HG03469 (cell line): ENCODE results near the gene MYRIP.

Experiments
- ATAC-seq: cut with Tn5 transposase; IDR thresholded peaks from one replicate; pipeline ENCODE4 v1.9.1; 2021; ENCODE audit warnings: mild to moderate bottlenecking, moderate library complexity, moderate number of reproducible peaks; ENCODE audit not compliant: unreplicated experiment

Gene MYRIP

DNA sequence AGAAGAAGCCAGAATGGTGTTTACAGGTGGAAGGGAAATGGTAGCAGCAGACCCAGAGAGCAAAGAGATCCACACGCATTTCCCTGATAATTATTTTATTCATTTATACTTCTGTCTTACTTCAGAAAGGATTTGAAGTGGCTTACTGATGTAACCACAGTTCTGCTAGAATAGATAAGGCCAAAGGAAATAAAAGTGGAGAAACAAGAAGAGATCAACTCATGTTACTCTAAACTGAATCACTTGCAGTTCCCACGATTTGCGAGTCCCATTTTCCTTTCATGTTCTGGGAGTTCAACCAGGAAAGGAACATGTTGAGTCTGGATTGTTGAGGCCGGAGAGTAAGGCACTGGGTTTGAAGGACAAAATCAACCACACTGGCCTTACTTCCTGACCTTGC lies 151.8 kb downstream of the MYRIP start:
- ATAC-seq, result no peak

DNA sequence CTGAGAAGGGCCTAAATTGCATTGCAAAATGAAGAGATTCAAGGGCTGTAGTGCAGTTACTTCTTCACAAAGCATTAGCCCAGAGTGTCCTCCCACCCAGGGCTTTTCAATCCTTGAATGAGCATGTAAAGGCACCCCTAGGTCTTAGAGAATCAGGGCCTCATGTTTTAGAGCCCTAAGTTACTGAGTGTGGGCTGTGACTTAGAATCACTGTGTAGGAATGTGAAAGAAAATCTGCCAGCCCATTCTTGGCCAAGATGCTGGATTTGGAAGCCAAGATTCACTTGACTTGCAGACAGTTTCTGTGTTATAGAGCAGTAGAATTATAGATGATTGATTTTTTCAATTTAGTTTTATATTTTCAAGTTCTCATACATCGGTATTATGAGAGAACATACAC lies 153.2 kb downstream of the MYRIP start:
- no peak for ATAC-seq

DNA sequence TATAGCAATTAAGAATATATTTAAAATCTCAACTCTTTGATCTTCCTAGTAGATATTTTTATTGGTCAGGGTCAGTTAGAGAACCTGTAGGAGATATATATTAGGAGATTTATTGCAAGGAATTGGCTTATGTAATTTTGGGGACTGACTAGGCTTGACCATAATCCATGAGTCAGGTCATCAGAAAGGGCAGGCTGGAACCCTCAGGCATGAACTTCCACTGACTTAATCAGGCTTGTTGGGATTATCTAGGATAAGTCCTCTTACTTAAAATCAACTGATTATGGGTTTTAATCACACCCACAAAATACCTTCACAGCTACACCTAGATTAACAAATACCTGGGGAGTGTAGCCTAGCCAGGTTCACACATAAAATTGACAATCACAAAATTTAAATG lies 156.1 kb downstream of the MYRIP start:
- no peak for ATAC-seq

DNA sequence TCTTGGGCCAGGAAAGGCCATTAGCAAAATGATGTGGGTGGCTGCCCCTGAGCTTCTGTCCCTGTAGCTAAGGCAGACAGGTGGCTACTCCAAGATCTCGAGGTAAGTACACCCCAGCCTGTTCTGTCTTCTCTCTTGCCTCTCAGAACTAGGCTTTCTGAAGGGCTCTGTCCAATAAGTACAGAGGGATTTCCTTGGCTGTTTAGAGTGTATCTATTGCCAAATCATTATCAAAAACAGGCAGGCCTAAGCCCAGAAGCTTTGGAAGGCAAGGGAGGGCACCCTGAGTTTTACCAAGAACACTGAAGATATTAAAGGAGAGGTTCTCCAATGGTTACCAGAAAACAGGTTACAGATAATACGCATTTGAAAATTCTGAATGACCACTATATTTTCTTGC lies 156.6 kb downstream of the MYRIP start:
- ATAC-seq, result no peak

DNA sequence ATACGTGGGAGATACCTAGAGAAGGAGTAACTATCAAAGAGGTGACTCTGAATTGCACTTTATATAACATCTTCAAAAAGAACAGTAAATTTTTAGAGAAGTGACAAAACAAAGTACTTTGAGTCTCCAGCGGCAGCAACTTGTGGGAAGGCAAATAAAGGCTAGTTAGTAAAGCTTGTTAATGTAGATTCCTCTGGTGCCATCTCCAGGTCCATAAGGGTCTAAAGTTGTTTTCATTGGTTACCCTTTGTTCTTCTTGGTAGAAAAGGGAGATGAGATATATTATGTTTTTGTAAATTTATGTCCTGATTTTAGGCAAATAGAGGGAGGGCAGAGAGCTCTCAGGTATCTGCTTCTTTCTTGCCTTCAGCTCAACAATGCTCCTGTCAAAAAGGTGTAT lies 161.6 kb downstream of the MYRIP start:
- no peak for ATAC-seq

DNA sequence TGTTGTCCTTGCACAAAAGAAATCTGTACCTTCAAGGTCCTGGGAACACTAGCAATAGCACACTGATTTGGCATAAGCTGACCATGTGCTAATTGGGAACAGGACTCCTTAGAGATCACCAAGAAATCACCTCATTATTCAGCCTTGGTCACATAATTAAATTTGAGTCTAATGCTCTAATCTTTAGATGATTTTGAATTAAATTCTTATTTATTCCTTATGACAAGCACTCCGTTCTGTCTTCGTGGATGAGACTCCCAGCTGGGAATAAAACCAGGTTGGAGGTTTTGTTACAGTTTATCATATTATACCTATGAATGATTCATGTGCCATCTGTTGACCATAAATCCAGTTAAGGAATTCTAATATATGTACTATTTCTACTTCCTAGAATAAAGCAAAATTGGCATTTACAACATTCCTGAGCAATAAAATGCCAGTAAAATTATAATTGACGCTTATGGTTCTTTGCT lies 162.2 kb downstream of the MYRIP start:
- ATAC-seq, result no peak

DNA sequence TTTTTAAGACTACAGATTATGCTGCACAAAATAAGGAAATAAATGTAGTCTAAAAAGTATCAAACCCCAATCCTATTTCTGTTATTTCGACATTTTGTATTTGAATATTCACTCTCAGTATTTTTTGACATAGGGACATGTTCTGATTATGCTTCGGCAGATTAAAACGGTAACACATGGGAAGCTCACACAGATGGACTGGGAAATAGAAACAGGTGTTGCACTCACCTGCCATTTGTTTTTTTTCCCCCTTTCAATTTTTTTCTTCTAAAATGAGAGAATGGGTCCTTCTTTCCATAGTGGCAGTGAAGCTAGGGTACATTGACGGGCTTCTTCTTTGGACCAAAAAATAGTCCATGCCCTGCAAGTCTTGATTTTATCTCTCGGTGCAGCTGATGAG lies 163.1 kb downstream of the MYRIP start:
- ATAC-seq, result no peak

DNA sequence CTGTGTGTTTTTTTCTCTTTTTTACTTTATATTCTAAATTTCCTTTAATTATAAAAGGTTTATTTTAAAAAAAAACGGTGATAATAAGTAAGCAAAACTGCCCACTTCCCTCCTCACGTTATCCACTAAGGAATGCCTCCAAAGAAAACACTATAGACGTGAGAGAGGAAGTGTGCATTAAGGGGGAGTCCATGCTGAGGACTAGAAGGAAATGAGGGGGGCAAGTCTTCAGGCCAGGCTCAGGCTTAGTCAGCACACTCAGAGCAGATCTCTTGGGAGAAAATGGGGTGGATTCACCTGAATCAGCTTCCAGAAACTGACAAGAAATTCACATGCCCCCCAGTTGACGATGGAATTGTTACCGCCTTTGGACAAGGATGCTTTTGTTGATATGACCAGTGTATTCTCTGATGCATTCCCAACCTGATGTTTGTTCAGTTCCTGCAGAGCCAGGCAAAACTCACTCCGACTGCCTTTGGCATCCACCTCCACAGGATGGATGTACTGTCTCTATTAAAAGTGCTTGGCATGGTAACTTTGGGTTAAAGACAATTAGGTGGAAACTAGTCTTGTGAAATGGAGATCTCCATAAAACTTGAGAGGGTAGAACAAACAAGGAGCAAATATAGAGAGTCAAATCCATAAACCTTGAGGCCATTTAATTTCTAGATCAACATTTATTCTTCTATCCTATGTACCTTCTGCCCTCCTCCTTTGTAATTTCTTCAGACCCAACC lies 167.8 kb downstream of the MYRIP start:
- no peak for ATAC-seq

DNA sequence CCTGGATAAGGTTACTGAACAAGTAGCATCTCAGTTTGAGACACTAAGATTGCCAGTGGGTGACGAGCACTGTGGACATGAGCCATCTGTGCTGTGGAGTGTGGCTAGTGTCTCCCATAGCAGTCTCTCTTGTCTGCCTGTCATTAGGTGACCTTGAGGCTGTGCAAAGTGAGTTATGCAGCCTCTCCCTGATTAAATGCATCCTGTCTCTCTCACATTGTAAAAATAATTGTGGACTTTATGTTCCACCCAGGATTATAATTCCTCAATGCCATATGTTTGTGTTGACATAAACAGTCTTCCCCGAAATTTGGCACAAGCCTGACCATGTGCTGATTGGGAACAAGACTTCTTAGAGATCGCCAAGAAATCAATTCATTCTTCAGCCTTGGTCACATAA lies 168.9 kb downstream of the MYRIP start:
- ATAC-seq, result no peak

DNA sequence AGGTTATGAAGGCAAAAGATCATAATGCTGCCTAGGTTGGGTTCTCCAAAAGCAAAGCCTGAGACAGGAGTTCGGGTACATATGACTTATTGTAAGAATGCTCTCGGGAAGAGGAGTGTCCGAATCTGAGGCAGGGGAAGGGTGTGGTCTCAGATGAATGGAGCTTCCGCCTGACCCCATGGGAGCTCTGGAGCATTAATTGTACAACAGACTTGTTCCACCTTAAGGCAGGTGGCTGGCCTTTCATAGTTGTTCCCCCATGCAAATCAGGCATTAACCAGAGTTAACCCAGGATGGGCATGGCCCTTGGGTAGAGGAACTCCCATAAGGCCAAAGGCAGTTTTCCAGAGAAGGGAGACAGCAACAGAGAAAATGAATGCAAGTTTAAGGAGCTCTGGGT lies 170.6 kb downstream of the MYRIP start:
- no peak for ATAC-seq

DNA sequence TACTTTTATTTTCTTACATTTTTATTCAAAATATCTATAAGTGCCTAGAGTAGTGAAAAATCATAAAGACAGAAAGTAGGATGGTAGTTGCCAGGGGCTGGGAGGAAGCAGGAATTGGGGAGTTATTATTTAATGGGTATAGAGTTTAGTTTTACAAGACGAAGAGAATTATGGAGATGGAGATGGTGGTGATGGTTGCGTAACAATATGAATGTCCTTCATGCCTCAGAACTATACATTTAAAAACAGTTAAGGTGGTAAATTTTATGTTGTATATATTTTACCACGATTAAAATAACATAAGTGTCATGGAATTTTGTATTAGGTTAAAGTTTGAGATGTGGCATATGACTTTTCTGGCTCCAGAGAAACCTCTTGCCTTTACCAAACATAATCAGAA lies 171.4 kb downstream of the MYRIP start:
- ATAC-seq, result no peak

DNA sequence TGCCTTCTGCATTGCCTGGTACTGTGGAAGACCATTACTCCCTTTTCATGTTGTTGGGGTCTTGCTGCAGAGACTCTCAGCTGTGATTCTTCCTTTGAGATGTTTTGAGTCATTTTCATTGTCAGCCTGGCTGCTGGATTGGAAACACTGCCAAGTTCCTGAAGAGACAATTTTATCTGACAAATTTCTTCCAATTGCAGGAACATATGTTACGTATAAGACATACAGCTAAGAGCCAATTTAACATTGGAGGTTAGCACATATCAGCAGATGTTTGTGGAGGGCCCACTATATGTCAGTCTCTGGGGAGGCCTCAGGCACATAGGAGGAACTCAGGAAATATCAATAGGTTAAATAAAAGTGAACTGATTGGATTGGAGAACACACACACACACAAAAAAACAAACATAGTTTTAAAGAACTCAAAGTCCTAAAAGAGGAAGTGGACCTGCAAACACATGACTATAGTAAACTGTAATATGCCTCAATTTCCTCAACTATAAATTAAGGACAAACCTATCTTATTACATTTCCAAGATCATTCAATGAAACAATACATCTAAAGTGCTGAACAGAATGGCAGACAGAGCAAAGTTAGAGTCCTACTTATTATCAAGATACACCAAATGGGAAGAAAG lies 172.3 kb downstream of the MYRIP start:
- no peak for ATAC-seq

DNA sequence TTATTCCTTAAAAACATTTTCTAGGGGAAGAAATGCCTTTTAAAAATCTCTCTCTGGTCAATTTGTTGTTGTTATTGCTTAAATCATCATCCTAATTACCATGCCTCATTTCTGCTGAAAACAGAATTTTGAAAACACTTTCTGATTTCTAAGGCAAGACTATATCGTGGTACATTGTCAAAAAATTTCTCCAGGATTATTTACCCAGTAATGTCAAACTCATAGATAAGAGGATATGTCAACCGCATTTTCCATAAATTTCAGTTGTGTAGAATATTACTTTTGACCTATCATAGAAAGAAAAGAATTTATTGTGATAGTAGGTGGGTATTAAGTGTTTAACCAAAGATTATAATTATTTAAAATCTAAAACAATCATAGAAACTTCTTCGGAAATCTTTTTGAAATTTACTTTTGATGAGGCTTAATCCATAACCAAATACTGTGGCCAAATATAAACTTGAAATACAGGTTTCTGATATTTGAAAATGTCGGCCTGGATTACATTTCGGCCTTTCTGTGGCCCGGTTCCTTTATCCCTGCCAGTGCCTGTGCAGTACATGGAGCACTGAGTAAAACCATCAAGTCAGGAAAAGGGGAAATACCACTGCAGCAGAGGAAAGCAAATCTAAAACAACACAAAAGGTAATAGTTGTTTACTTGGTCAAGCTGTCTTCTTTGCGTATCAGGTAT lies 173.4 kb downstream of the MYRIP start:
- ATAC-seq, result no peak

DNA sequence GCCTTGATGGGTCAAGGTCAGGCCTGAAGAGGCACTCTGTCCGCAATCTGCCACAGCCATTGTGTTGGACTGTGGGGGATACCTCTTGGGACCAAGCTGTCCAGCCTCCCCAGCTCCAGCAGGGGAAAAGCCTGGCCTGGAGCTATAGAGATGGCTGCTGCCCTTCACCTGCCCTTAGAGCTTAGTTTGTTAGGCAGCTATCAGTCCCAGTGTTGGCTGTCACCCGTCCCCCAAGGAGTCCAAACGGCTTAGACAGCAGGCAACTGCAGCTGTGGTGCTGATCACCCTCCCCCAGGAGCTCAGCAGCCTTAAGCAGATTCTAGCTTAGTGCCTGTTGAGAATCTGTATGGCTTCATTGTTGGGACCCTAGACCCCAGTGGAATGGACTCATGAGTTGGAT lies 180.3 kb downstream of the MYRIP start:
- no peak for ATAC-seq

DNA sequence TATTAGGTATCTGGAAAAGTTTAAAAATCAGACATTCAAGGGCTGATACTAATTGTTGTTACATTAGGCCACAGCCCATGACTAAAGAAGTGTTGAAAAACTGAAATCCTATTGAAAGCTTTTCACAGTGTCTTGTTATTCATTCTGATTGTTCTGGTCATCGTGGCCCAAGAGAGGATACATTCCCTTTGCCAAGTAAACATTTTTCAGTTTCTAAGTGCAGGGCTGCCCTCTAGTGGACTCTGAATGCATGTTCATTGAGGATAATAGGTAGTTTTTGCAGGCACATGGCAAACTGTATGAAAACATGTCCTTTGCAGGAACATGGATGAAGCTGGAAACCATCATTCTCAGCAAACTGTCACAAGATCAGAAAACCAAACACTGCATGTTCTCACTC lies 181.1 kb downstream of the MYRIP start:
- ATAC-seq, result no peak

DNA sequence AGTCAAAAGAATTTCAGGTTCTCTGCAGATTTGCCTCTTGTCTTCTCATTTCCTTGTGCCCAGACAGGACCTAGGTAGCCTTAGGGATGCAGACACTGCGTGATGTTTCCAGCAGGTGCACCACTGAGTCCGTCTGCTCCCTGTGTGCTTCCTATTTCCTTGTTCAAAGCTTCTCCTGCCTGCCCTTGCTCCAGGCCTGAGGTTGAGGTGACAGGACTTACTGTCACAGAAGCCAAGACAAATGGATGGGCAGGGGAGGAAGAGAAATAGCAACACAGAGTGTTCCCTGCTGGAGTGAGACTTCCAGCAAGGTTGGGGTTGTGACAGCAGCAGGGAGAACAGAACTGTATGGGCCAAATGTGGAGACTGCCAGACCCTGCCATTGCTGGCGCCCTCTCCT lies 199.4 kb downstream of the MYRIP start:
- no peak for ATAC-seq

DNA sequence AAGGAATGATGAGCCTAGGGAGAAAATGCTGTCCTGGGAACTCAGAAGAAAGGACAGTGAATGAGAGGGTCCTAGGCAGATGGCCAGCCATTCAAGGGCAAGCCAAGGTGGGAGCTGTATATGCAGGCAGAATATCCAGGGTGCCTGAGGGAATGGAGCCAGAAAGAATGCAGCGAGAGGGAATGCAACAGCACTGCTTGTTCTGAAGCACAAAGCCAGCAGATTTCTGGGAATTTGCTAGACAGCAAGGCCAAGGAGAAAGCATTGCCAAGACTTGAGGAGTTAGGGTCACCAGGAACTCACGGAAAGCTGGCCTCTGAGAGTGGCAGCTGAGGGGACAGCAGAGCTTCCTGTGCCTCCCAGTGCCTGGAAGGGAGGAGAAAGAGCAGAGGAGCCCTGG lies 200.6 kb downstream of the MYRIP start:
- ATAC-seq, result no peak

DNA sequence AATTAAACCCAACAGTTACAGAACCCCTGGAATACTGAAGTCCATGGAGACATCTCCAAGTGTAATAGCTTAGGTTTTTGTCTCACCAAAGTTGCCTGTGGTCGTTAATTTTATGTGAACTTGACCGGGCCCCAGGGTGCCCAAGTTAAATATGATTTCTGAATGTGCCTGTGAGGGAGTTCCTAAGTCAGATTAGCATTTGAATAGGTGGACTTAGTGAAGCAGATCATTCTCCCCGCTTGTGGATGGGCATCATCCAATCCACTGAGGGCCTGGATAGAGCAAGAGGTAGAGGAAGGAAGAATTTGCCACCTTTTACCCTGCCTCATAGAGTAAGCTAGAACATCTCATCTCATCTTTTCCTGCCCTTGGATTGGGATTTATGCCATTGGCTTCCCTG lies 203.0 kb downstream of the MYRIP start:
- no peak for ATAC-seq

DNA sequence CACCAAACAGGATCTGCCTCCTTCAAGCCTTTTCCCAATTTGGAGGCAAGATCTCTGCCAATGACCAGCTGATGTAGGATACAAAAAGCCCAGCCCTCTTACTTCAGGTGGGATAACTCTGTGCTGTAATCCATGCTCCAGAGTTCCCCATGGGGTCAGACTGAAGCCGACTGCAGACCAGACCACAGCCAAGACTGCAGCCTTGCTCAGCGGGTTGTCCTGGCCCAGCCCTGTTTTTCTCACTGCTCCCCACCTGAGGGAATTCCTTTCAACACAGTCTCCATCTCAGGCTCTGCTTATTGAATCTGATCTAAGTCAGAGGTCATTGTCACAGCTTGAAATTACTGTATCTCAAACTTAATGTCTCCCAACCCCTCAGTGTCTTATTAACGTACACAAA lies 207.0 kb downstream of the MYRIP start:
- ATAC-seq, result no peak

DNA sequence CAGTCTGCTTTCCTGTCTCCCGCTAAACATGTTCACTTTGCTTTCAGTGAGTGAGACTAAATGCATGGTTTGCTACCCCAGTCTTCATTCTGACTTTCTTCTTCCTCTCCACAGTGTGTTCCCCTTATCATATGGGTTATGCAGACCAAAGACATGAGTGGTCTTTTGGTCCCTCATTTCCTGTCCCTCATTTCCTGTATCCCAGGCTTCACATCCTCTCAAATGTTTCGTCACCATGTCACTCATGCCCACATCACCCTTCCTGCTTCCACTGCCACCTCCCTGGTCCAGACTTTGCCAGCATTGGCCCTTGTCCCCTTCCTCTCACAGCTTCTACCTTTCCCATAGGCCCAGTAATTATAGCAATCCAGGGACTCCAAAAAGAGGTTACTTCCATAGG lies 209.0 kb downstream of the MYRIP start:
- ATAC-seq, result no peak

DNA sequence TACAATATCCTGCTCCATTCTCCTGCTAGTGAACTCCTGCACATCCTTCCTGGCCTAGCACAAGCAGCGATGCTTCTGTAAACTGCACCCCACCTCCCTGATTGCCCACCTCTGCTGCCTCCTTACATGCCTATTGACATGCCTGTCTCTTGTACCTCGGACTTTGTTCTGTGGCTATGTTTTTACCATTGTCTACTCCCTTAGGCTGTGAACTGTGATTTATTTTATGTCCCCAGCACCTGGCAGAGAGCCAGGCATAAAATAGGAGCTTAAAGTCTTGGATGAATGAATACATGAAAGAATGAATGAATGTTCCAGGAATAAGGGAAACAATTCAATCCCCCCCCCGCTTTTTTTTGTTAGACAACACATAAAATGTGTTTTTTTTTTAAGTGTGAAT lies 210.0 kb downstream of the MYRIP start:
- ATAC-seq, result no peak

DNA sequence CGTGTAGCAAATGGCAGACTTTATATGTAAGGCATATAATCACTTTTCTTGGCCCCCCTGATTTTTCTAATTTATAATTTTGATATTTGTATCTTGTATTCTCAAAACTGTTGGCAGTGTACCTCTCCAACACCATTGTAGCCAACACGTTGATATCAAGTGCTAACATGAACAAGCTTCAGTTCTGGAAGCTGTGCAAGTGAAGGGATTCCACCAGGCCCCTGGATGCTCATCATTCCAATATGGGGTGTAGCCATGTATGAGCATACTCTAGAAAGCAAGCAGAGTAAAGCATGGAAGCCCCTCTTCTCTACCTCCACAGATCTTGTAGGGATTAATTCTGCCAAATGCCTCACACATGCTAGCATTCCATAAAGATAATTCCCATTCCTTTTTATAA lies 211.3 kb downstream of the MYRIP start:
- ATAC-seq, result no peak
